Measurements from ENCODE around the gene PAFAH1B1. TPM values are rescaled to one million over a fixed set of nuclear protein-coding genes. Genes with fewer than 3 reads are reported as not detected.

PAFAH1B1 gene
- total RNA-seq, 1 experiment from 2014 or later = 49.1 TPM

- no peaks in the 10 kb centered on the region for H3K9me2 ChIP-seq (replicated peaks; ENCODE audit: low read length)
- peaks cover 52% of the 10 kb centered on the region for H4K20me1 ChIP-seq (ENCODE audit: low read length)
- ChIA-PET CTCF (no interaction called here), POLR2A (ENCODE audit: unreplicated experiment) (no interaction called here)
- no peak overlapping the region for H2AFZ ChIP-seq (ENCODE audit: low read length)
- H3K36me3 ChIP-seq (ENCODE audit: low read depth, low read length) = peaks cover 3% of the 10 kb centered on the region; the same call in 1 of the 2 replicates
- DNase-seq = peak; percentile 88
- H3K27me3 ChIP-seq (ENCODE audit: low read length) = no peaks in the 10 kb centered on the region
- no TSS peak for BruUV-seq (replicated peaks)
- TF ChIP-seq CTCF (conservative IDR thresholded peaks at IDR 0.05; ENCODE audit: low read depth, low read length) (no peak), EZH2 (IDR thresholded peaks at IDR 0.05; ENCODE audit: low read length, unreplicated experiment) (no peak)
- H3K4me1 ChIP-seq (ENCODE audit: insufficient read depth, low read length) = peaks cover 18% of the 10 kb centered on the region
- ATAC-seq = peak; percentile 93
- H3K9me3 ChIP-seq (ENCODE audit: low read length) = no peaks in the 10 kb centered on the region
- H3K9ac ChIP-seq (ENCODE audit: low read length) = no peak overlapping the region
- H3K4me2 ChIP-seq (ENCODE audit: low read length) = peak overlapping the region; percentile 5; the same call in 1 of the 2 replicates
- intact Hi-C loops (cut with micrococcal nuclease) = loop anchor here (2.0 to 5.0 kb wide), 2 partner anchors 16 to 37 kb away; no protein-coding TSS in a partner anchor
- H3K79me2 ChIP-seq (ENCODE audit: low read length) = peaks cover 77% of the 10 kb centered on the region
- no peak overlapping the region for H3K4me3 ChIP-seq (ENCODE audit: low read length)
- H3F3A ChIP-seq (ENCODE audit: low read length, unreplicated experiment) = no peaks in the 10 kb centered on the region
- peak overlapping the region; percentile 63 for H3K27ac ChIP-seq (ENCODE audit: low read length)
Measured at GRCh38 chr17:2634361-2634960, 41.0 kb downstream of the PAFAH1B1 start.

GRCh38 chr17:2635241-2635640 is 41.8 kb downstream of the PAFAH1B1 start:
- ATAC-seq (no peak), DNase-seq (no peak)
- intact Hi-C loops (cut with micrococcal nuclease) = loop anchor here (2.0 kb wide), 1 partner anchor 16 kb away; no protein-coding TSS in a partner anchor
- no peaks in the 10 kb centered on the region for H3K27me3 ChIP-seq (ENCODE audit: low read length)
- peaks cover 18% of the 10 kb centered on the region for H3K4me1 ChIP-seq (ENCODE audit: insufficient read depth, low read length)
- peaks cover 69% of the 10 kb centered on the region for H3K79me2 ChIP-seq (ENCODE audit: low read length)
- H3K4me3 ChIP-seq (ENCODE audit: low read length) = no peak overlapping the region
- no peak overlapping the region for H3K9ac ChIP-seq (ENCODE audit: low read length)
- no peak for TF ChIP-seq EZH2phosphoT487 (IDR thresholded peaks at IDR 0.05; ENCODE audit: borderline replicate concordance, low read length)
- TF ChIP-seq CTCF (conservative IDR thresholded peaks at IDR 0.05; ENCODE audit: low read depth, low read length) = no peak
- TF ChIP-seq EZH2 (IDR thresholded peaks at IDR 0.05; ENCODE audit: low read length, unreplicated experiment) = no peak
- no peaks in the 10 kb centered on the region for H3F3A ChIP-seq (ENCODE audit: low read length, unreplicated experiment)
- peaks cover 3% of the 10 kb centered on the region; the same call in 1 of the 2 replicates for H3K36me3 ChIP-seq (ENCODE audit: low read depth, low read length)
- peak overlapping the region; percentile 63 for H3K27ac ChIP-seq (ENCODE audit: low read length)
- BruUV-seq (replicated peaks) = no TSS peak
- ChIA-PET CTCF (no interaction called here), POLR2A (ENCODE audit: unreplicated experiment) (no interaction called here)
- H3K4me2 ChIP-seq (ENCODE audit: low read length) = peak overlapping the region; percentile 5
- no peaks in the 10 kb centered on the region for H3K9me3 ChIP-seq (ENCODE audit: low read length)
- H4K20me1 ChIP-seq (ENCODE audit: low read length) = peaks cover 51% of the 10 kb centered on the region
- no peaks in the 10 kb centered on the region for H3K9me2 ChIP-seq (replicated peaks; ENCODE audit: low read length)
- H2AFZ ChIP-seq (ENCODE audit: low read length) = no peak overlapping the region

- Histone ChIP-seq H4K20me1 (ENCODE audit: low read length) (peaks cover 49% of the 10 kb centered on the region), H3K4me2 (ENCODE audit: low read length) (no peak overlapping the region), H3K79me2 (ENCODE audit: low read length) (peaks cover 65% of the 10 kb centered on the region), H3K9me3 (ENCODE audit: low read length) (no peaks in the 10 kb centered on the region), H3K4me3 (ENCODE audit: low read length) (no peak overlapping the region), H3K27ac (ENCODE audit: low read length) (no peak overlapping the region), H3K9me2 (replicated peaks; ENCODE audit: low read length) (no peaks in the 10 kb centered on the region), H3F3A (ENCODE audit: low read length, unreplicated experiment) (no peaks in the 10 kb centered on the region), H3K27me3 (ENCODE audit: low read length) (no peaks in the 10 kb centered on the region), H3K9ac (ENCODE audit: low read length) (no peak overlapping the region), H2AFZ (ENCODE audit: low read length) (no peak overlapping the region), H3K4me1 (ENCODE audit: insufficient read depth, low read length) (peaks cover 18% of the 10 kb centered on the region), H3K36me3 (ENCODE audit: low read depth, low read length) (peaks cover 3% of the 10 kb centered on the region; the same call in 1 of the 2 replicates)
- DNase-seq = no peak
- ATAC-seq = no peak
- intact Hi-C loops (cut with micrococcal nuclease) = loop anchor here (2.0 kb wide), 1 partner anchor 15 kb away; no protein-coding TSS in a partner anchor
- POLR2A ChIA-PET (ENCODE audit: unreplicated experiment) = interaction anchor here (0.6 kb wide), 1 partner anchor 220 kb away, joined by 11 read pairs; no protein-coding TSS in a partner anchor
- CTCF ChIA-PET = no interaction called here
- BruUV-seq (replicated peaks) = no TSS peak
- TF ChIP-seq CTCF (conservative IDR thresholded peaks at IDR 0.05; ENCODE audit: low read depth, low read length) (no peak), EZH2 (IDR thresholded peaks at IDR 0.05; ENCODE audit: low read length, unreplicated experiment) (no peak), EZH2phosphoT487 (IDR thresholded peaks at IDR 0.05; ENCODE audit: borderline replicate concordance, low read length) (no peak)
Measured at GRCh38 chr17:2635675-2636074, 42.2 kb downstream of the PAFAH1B1 start.

Data from PC-3 (cell line).